H1 (cell line): ENCODE measurements around the gene TNIK. TPM values are rescaled to one million over a fixed set of nuclear protein-coding genes. Genes with fewer than 3 reads are reported as not detected.

Experiments used
- CTCF ChIA-PET: fragments of 300-600 bp; sonication (Branson Sonifier 250); formaldehyde crosslinking; loops from one replicate; lab custom pipeline; 2021; ENCODE audit not compliant: partially characterized antibody; lab: Charles Lee
- POLR2A ChIA-PET: fragments of 300-600 bp; sonication (Branson Sonifier 250); formaldehyde crosslinking; loops from one replicate; lab custom pipeline; 2021; ENCODE audit warnings: inconsistent platforms; ENCODE audit not compliant: partially characterized antibody; lab: Charles Lee
- DNase-seq, 2 experiments: peaks; one replicate each; pipeline versions ENCODE4 v3.0.0 to v3.0.0-alpha.2; 2010 to 2022; ENCODE audit warnings: low spot score in 2 of 2, low read depth in 1 of 2, mixed read lengths in 1 of 2
- FAIRE-seq: peaks from 2 replicates; lab custom pipeline; 2011; peaks lifted over from hg19 to GRCh38; lab: Jason Lieb, UNC
- H2AFZ ChIP-seq: 2 replicates; pipeline ENCODE4 v1.8.1; 2012; ENCODE audit warnings: low read length, inconsistent platforms
- H2AK5ac ChIP-seq: 2 replicates; pipeline ENCODE4 v1.6.1; 2013; ENCODE audit warnings: low read depth, low read length
- H2BK120ac ChIP-seq: replicated peaks from 2 replicates; pipeline ENCODE3; 2013; ENCODE audit warnings: low read depth, low read length, inconsistent platforms
- H2BK12ac ChIP-seq: 2 replicates; pipeline ENCODE4 v1.6.1; 2013; ENCODE audit warnings: low read depth, low read length
- H2BK15ac ChIP-seq: 2 replicates; pipeline ENCODE4 v1.6.1; 2013; ENCODE audit warnings: low read length
- H2BK20ac ChIP-seq: 2 replicates; pipeline ENCODE4 v1.6.1; 2013; ENCODE audit warnings: low read length
- H2BK5ac ChIP-seq: 2 replicates; pipeline ENCODE4 v1.6.1; 2013; ENCODE audit warnings: low read depth, low read length
- H3K14ac ChIP-seq: 2 replicates; pipeline ENCODE4 v1.6.1; 2013; ENCODE audit warnings: inconsistent platforms; ENCODE audit not compliant: insufficient read length
- H3K18ac ChIP-seq: 2 replicates; pipeline ENCODE4 v1.6.1; 2013; ENCODE audit warnings: low read length; ENCODE audit errors: extremely low read depth
- H3K23ac ChIP-seq: 2 replicates; pipeline ENCODE4 v1.6.1; 2013; ENCODE audit warnings: inconsistent platforms; ENCODE audit not compliant: insufficient read length
- H3K23me2 ChIP-seq: 2 replicates; pipeline ENCODE4 v1.6.1; 2013; ENCODE audit warnings: low read depth, low read length
- H3K27ac ChIP-seq: 2 replicates; pipeline ENCODE4 v1.6.1; 2011; ENCODE audit warnings: low read depth, low read length, inconsistent platforms
- H3K27me3 ChIP-seq, 4 experiments: replicated peaks in 1 of 4; 1 replicate in 1 of 4; 2 replicates in 3 of 4; pipeline versions ENCODE4 v1.6.1 to v1.8.1; 2011 to 2013; ENCODE audit warnings: low read length in 3 of 4, mild to moderate bottlenecking in 3 of 4, inconsistent platforms in 2 of 4, mixed read lengths in 2 of 4, moderate library complexity in 1 of 4; ENCODE audit not compliant: control insufficient read depth in 3 of 4, insufficient read depth in 3 of 4; ENCODE audit errors: extremely low read depth in 1 of 4
- H3K36me3 ChIP-seq, 4 experiments: 2 replicates each; pipeline versions ENCODE4 v1.6.1 to v1.8.1; 2011 to 2013; ENCODE audit warnings: mild to moderate bottlenecking in 4 of 4, low read length in 3 of 4, moderate library complexity in 2 of 4, control low read depth in 1 of 4, inconsistent platforms in 1 of 4; ENCODE audit not compliant: insufficient read depth in 4 of 4, control insufficient read depth in 2 of 4
- H3K4ac ChIP-seq: replicated peaks from 2 replicates; pipeline ENCODE3; 2013; ENCODE audit warnings: low read length, low read depth, mixed read lengths, inconsistent platforms; ENCODE audit not compliant: insufficient read length
- H3K4me1 ChIP-seq, 4 experiments: replicated peaks in 1 of 4; 1 replicate in 1 of 4; 2 replicates in 3 of 4; pipeline versions ENCODE4 v1.6.1 to v1.8.1; 2011 to 2013; ENCODE audit warnings: low read length in 3 of 4, inconsistent platforms in 2 of 4, mixed read lengths in 1 of 4; ENCODE audit not compliant: insufficient read depth in 4 of 4, control insufficient read depth in 3 of 4
- H3K4me2 ChIP-seq, 2 experiments: 2 replicates each; pipeline versions ENCODE4 v1.6.1 to v1.8.1; 2011 to 2013; ENCODE audit warnings: low read depth in 2 of 2, low read length in 2 of 2, control low read depth in 1 of 2, inconsistent platforms in 1 of 2, mild to moderate bottlenecking in 1 of 2; ENCODE audit not compliant: insufficient read depth in 1 of 2
- H3K4me3 ChIP-seq, 4 experiments: fragments of 200-600, 300-600 bp in 1 of 4; sonication (generic), shearing (Covaris generic), sonication (Bioruptor Twin) in 1 of 4; 2 replicates each; pipeline versions ENCODE4 v1.5.1 to v1.8.1; 2011 to 2016; ENCODE audit warnings: low read length in 4 of 4, low read depth in 3 of 4, control low read depth in 2 of 4, inconsistent platforms in 2 of 4, mild to moderate bottlenecking in 2 of 4, mixed read lengths in 1 of 4, moderate library complexity in 1 of 4; ENCODE audit not compliant: insufficient read depth in 2 of 4; ENCODE audit errors: extremely low read depth in 1 of 4
- H3K56ac ChIP-seq: replicated peaks from 2 replicates; pipeline ENCODE3; 2013; ENCODE audit warnings: low read depth, mild to moderate bottlenecking, mixed read lengths, low read length, inconsistent platforms; ENCODE audit not compliant: insufficient read length
- H3K79me1 ChIP-seq: 2 replicates; pipeline ENCODE4 v1.6.1; 2013; ENCODE audit warnings: low read depth, low read length, control low read depth
- H3K79me2 ChIP-seq, 2 experiments: 2 replicates each; pipeline versions ENCODE4 v1.6.1 to v1.8.1; 2012 to 2013; ENCODE audit warnings: low read length in 2 of 2, mild to moderate bottlenecking in 2 of 2, inconsistent platforms in 1 of 2; ENCODE audit not compliant: insufficient read depth in 2 of 2, control insufficient read depth in 1 of 2
- H3K9ac ChIP-seq, 4 experiments: replicated peaks in 1 of 4; 1 replicate in 1 of 4; 2 replicates in 3 of 4; pipeline versions ENCODE4 v1.6.1 to v1.8.1; 2011 to 2013; ENCODE audit warnings: low read depth in 3 of 4, low read length in 3 of 4, control low read depth in 2 of 4, mild to moderate bottlenecking in 2 of 4, moderate library complexity in 2 of 4, inconsistent platforms in 1 of 4; ENCODE audit errors: extremely low read depth in 1 of 4
- H3K9me3 ChIP-seq, 2 experiments: 2 replicates each; pipeline versions ENCODE4 v1.6.1 to v1.8.1; 2012 to 2013; ENCODE audit warnings: mild to moderate bottlenecking in 2 of 2, moderate library complexity in 2 of 2, control low read depth in 1 of 2, inconsistent platforms in 1 of 2, low read depth in 1 of 2, low read length in 1 of 2, mixed read lengths in 1 of 2; ENCODE audit not compliant: insufficient read depth in 2 of 2
- H4K20me1 ChIP-seq, 2 experiments: replicated peaks in 1 of 2; 2 replicates each; pipeline versions ENCODE3 to v1.8.1; 2011 to 2013; ENCODE audit warnings: inconsistent platforms in 2 of 2, low read length in 2 of 2, mild to moderate bottlenecking in 1 of 2; ENCODE audit not compliant: insufficient read depth in 2 of 2, control insufficient read depth in 1 of 2
- H4K5ac ChIP-seq: 2 replicates; pipeline ENCODE4 v1.6.1; 2013; ENCODE audit warnings: low read length, low read depth, mixed read lengths, inconsistent platforms; ENCODE audit not compliant: insufficient read length
- H4K8ac ChIP-seq: 2 replicates; pipeline ENCODE4 v1.8.0; 2013; ENCODE audit warnings: mild to moderate bottlenecking, moderate library complexity, low read length, inconsistent platforms; ENCODE audit not compliant: insufficient read depth; ENCODE audit errors: extremely low read depth
- H4K91ac ChIP-seq: replicated peaks from 2 replicates; pipeline ENCODE3; 2013; ENCODE audit warnings: low read length, mixed read lengths, inconsistent platforms; ENCODE audit not compliant: insufficient read length
- BACH1 ChIP-seq: IDR thresholded peaks from 2 replicates; pipeline ENCODE4 v1.6.1; 2012; ENCODE audit warnings: low read length, improper control_type of control experiment
- POLR2A ChIP-seq, 2 experiments: IDR thresholded peaks; 1 replicate in 1 of 2; 2 replicates in 1 of 2; pipeline ENCODE4 v1.6.1; 2011; ENCODE audit warnings: low read depth in 2 of 2, low read length in 2 of 2, mild to moderate bottlenecking in 2 of 2; ENCODE audit errors: control extremely low read depth in 1 of 2
- RAD21 ChIP-seq, 2 experiments: IDR thresholded peaks in 1 of 2; conservative IDR thresholded peaks in 1 of 2; 2 replicates each; pipeline ENCODE4 v1.6.1; 2011; ENCODE audit warnings: low read depth in 2 of 2, low read length in 2 of 2, improper control_type of control experiment in 1 of 2, inconsistent platforms in 1 of 2, mild to moderate bottlenecking in 1 of 2, moderate library complexity in 1 of 2
- WGBS, 2 experiments: shearing (Covaris generic) in 1 of 2; methylation state at CpG; one replicate each; pipeline versions ENCODE4 v1.1.6 to v1.1.7; 2013 to 2015; ENCODE audit warnings: low lambda C conversion rate in 2 of 2, mixed read lengths in 2 of 2, inconsistent platforms in 1 of 2, low coverage in 1 of 2, missing lambda C conversion rate in 1 of 2; ENCODE audit not compliant: insufficient replicate concordance in 2 of 2, insufficient coverage in 1 of 2, insufficient read length in 1 of 2; ENCODE audit errors: extremely low coverage in 1 of 2, missing lambda C conversion rate in 1 of 2; 5-methylcytosine and 5-hydroxymethylcytosine counted together
- polyA plus RNA-seq, 7 experiments: library from polyadenylated mRNA; depleted of rRNA in 3 of 7; stranded (reverse) in 5 of 7; unstranded in 2 of 7; fragments of >200 nt in 5 of 7; fragments of 200-250 nt in 2 of 7; gene quantifications; 1 replicate in 5 of 7; 2 replicates in 1 of 7; 4 replicates in 1 of 7; pipeline versions ENCODE4 v1.2.1 to v1.2.3, GENCODE V29; 2011 to 2013; ENCODE audit warnings: missing spikeins in 2 of 7, mixed read lengths in 2 of 7
- total RNA-seq: library from RNA; stranded (reverse); fragmentation: NEBNext Ultra II Directional; extraction: Animal tissue kit (Norgen Biotek cat#: 25700); gene quantifications from 2 replicates; pipeline ENCODE4 v1.2.1, GENCODE V29; 2021
- TF ChIP-seq, protein P1 (sequence below), 3 experiments: IDR thresholded peaks; 1 replicate in 2 of 3; 2 replicates in 1 of 3; pipeline versions ENCODE4 v1.5.1 to v1.6.1; 2011; ENCODE audit warnings: low read length in 3 of 3, mild to moderate bottlenecking in 3 of 3, inconsistent platforms in 2 of 3, low read depth in 1 of 3, moderate library complexity in 1 of 3; ENCODE audit not compliant: insufficient read depth in 1 of 3; ENCODE audit errors: control extremely low read depth in 1 of 3

TNIK gene
- total and polyA plus RNA-seq, 2 of the 8 experiments (the other 6 are each of a cell fraction or from before 2014, with no cell fraction given): 7.4 to 42.0 TPM

DNA sequence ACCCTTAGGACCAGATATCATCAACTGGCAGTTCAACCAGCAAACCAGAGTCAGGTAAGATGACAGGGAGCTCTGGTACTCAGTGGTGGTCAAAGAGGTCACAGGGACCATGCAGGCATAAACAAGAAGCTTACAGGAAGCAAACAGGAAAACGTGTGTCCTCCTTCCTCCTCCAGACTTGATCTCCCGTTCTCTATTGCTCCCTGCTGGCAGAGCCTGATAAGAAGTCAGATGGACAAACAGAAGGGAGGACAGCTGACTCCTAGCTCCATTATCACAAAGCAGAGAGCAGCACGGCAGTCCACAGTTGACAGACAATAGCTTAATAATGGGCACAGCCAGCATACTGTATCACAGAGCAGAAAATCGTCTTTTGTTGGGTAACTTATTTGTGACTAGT, 277.2 kb downstream of the TNIK start:
- no peak for DNase-seq
- Histone ChIP-seq H2BK120ac (no peak overlapping the region), H3K27ac (no peak overlapping the region)

More for the DNA sequence above, 277.2 kb downstream of the TNIK start:
- H3K9ac ChIP-seq: no peak overlapping the region
- no peak overlapping the region for H2BK12ac ChIP-seq
- no peaks in the 10 kb centered on the region for H3K79me2 ChIP-seq
- H3K23me2 ChIP-seq: no peaks in the 10 kb centered on the region
- 92% methylated on average over 4 of the region's 4 CpGs; no CpG with 5 or more reads in 1 of the 2 experiments for whole genome bisulfite sequencing, 2 experiments
- H3K27me3 ChIP-seq: no peaks in the 10 kb centered on the region
- POLR2A ChIA-PET: no interaction called here
- H2BK5ac ChIP-seq: no peak overlapping the region
- no peak overlapping the region for H3K56ac ChIP-seq
- H3K4me1 ChIP-seq: peaks cover 0 to 7% (median 3%) of the 10 kb centered on the region in 4 experiments; a peak in 4 of 7 replicates
- H2AFZ ChIP-seq: no peak overlapping the region
- H3K4me2 ChIP-seq: no peak overlapping the region
- H4K8ac ChIP-seq: no peak overlapping the region
- no peak overlapping the region for H3K23ac ChIP-seq
- no peak overlapping the region for H4K5ac ChIP-seq
- no peak overlapping the region for H3K14ac ChIP-seq
- no peak overlapping the region for H3K4me3 ChIP-seq
- no peaks in the 10 kb centered on the region for H3K9me3 ChIP-seq
- no peaks in the 10 kb centered on the region for H3K79me1 ChIP-seq
- no peak for TF ChIP-seq POLR2A (IDR thresholded peaks at IDR 0.05; ENCODE audit: control extremely low read depth in 1 of 2, low read depth in 2 of 2, low read length in 2 of 2)
- TF ChIP-seq, protein P1, sequence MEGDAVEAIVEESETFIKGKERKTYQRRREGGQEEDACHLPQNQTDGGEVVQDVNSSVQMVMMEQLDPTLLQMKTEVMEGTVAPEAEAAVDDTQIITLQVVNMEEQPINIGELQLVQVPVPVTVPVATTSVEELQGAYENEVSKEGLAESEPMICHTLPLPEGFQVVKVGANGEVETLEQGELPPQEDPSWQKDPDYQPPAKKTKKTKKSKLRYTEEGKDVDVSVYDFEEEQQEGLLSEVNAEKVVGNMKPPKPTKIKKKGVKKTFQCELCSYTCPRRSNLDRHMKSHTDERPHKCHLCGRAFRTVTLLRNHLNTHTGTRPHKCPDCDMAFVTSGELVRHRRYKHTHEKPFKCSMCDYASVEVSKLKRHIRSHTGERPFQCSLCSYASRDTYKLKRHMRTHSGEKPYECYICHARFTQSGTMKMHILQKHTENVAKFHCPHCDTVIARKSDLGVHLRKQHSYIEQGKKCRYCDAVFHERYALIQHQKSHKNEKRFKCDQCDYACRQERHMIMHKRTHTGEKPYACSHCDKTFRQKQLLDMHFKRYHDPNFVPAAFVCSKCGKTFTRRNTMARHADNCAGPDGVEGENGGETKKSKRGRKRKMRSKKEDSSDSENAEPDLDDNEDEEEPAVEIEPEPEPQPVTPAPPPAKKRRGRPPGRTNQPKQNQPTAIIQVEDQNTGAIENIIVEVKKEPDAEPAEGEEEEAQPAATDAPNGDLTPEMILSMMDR (IDR thresholded peaks at IDR 0.05; ENCODE audit: control extremely low read depth in 1 of 3, insufficient read depth in 1 of 3, low read depth in 1 of 3, low read length in 3 of 3): peak in 1 of 3 experiments; percentile 6; a peak in 1 of 4 replicates
- peak in 1 of 2 experiments; percentile 19; a peak in 1 of 4 replicates for TF ChIP-seq RAD21 (IDR thresholded peaks at IDR 0.05 in 1 of 2, conservative IDR thresholded peaks at IDR 0.05 in 1 of 2; ENCODE audit: low read depth in 2 of 2, low read length in 2 of 2)
- TF ChIP-seq BACH1: no peak
- no peaks in the 10 kb centered on the region for H3K36me3 ChIP-seq
- no peak overlapping the region for H4K91ac ChIP-seq
- no peak for FAIRE-seq
- no peaks in the 10 kb centered on the region for H4K20me1 ChIP-seq
- no peak overlapping the region for H2BK20ac ChIP-seq
- no peak overlapping the region for H2BK15ac ChIP-seq
- no peak overlapping the region for H3K4ac ChIP-seq
- no peak overlapping the region for H3K18ac ChIP-seq
- CTCF ChIA-PET: interaction anchor here (0.5 to 2.8 kb wide), 7 partner anchors 11 to 728 kb away, joined by 3 to 15 read pairs (median 4); no protein-coding TSS in a partner anchor
- H2AK5ac ChIP-seq: no peak overlapping the region
